HuH-7 (cell line): ENCODE measurements around the gene IL15.
"Not testable (repeated sequence)": the region's sequence is repeated elsewhere in the genome, so short reads cannot be mapped to it uniquely, and the experiment has no call there.

Experiments
- DNase-seq: peaks from one replicate; pipeline ENCODE4 v3.0.0; 2011; ENCODE audit warnings: low spot score

IL15 gene, protein sequence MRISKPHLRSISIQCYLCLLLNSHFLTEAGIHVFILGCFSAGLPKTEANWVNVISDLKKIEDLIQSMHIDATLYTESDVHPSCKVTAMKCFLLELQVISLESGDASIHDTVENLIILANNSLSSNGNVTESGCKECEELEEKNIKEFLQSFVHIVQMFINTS

GRCh38 chr4:141636082-141636770, at the start of gene IL15:
Gene IL15, plus strand, starts transcription at chr4:141636583. Its CDS starts 82,882 bp downstream, at chr4:141719465.
- peak; percentile 84 for DNase-seq

DNA sequence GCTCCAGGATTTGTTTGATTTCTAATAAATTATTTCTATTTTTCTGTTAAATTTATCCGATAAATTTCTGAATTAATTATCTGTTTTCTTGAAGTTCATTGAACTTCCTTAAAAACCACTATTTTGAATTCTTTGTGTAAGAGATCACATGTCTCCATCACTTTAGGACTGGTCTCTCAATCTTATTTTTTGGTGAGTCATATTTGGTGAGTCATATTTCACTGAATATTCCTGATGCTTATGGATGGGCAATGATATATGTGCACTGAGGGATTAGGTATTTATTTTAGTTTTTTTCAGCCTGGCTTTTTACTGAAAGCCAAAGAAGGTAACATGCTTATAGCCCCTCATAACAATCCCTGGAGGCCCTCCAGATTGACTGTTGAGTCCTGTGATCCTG, 48.5 kb upstream of the IL15 start:
- DNase-seq, result no peak

DNA sequence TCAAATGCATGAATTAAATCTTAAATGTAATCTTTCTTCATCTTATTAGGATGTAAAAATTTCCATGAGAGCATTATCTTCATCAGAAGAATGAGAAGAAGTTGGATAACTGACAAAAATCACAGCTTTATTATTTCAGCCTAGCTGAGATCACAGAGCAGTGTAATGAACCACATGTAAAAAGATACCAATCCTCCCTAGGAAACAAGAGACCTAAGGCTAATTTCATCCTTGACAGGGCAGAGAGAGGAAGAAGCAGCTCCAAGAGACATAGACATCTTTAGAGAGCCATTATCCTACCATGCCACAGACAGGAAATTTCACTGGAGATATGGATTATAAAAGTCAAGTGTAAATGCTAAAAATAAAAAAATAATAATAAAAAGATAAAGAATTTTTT, 40.9 kb upstream of the IL15 start:
- DNase-seq, result no peak

DNA sequence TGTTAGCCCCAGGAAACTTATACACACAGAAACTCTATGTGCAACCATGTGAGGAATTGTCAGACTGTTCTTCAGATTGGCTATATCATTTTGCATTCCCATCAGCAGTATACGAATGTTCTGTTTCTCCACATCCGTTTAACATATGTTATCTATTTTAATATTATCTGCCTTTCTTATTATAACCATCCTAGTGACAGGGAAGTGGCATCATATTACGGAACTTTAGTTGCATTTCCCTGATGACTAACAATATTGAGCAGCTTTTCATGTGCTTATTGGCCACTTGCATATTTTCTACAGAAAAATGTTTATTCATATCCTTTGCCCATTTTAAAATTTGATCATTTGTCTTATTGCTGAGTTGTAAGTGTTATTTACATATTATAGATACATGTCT, 36.5 kb upstream of the IL15 start:
- DNase-seq, result no peak

DNA sequence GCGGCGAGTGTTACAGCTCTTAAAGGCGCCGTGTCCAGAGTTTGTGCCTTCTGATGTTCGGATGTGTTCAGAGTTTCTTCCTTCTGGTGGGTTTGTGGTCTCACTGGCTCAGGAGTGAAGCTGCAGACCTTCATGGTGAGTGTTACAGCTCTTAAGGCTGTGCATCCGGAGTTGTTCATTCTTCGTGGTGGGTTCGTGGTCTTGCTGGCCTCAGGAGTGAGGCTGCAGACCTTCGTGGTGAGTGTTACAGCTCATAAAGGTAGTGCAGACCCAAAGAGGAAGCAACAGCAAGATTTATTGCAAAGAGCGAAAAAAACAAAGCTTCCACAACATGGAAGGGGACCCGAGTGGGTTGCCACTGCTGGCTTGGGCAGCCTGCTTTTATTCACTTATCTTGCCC, 31.7 kb upstream of the IL15 start:
- DNase-seq, result not testable (repeated sequence)

DNA sequence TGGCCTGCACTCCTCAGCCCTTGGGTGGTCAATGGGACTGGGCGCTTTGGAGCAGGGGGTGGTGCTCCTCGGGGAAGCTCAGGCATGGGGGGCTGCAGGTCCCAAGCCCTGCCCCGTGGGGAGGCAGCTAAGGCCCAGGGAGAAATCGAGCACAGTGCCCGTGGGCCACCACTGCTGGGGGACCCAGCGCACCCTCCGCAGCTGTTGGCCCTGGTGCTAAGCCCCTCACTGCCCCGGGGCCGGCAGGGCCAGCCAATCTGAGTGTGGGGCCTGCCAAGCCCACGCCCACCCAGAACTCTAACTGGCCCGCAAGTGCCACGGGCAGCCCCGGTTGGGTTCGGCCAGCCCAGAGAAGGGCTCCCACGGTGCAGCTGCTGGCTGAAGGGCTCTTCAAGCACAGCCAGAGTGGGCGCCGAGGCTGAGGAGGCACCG, 30.9 kb upstream of the IL15 start:
- DNase-seq, result no peak

DNA sequence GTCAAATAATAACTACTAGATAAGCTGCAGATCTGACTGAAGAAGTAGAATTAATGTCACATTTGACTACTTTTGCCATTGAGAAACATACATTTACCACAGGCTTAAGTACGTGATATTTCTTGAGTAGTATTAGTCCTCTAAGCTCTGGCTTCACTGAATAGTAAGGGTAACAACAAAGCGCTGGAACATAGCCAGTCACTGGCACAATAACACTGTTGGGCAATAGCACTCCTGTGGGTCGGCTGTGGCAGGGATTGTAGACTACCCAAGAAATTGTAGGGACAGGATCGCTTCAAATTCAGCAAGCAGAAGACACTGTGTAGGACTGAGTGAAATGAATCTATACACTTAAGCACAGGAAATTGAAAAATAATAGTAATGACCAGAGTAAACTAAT, 27.1 kb upstream of the IL15 start:
- DNase-seq, result no peak

- no peak for DNase-seq
Measured at GRCh38 chr4:141610365-141610764, 26.0 kb upstream of the IL15 start.

GRCh38 chr4:141614878-141615586, 21.4 kb upstream of the IL15 start:
- DNase-seq, result no peak

DNA sequence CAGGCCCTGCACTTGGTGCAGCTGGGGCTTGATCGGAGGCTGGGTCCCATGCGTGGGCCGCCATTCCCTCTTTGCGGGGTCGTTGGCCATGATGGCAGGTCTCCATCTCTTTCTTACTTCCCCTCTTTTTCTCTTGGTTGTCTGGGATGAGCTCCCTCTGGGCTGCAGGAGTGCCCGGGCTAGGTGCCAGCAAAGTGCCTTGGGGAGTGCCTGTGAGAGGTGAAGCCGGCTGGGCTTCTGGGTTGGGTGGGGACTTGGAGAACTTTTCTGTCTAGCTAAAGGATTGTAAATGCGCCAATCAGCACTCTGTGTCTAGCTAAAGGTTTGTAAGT, 20.8 kb upstream of the IL15 start:
- DNase-seq, result not testable (repeated sequence)

GRCh38 chr4:141620715-141621114, 15.7 kb upstream of the IL15 start:
- DNase-seq, result no peak

DNA sequence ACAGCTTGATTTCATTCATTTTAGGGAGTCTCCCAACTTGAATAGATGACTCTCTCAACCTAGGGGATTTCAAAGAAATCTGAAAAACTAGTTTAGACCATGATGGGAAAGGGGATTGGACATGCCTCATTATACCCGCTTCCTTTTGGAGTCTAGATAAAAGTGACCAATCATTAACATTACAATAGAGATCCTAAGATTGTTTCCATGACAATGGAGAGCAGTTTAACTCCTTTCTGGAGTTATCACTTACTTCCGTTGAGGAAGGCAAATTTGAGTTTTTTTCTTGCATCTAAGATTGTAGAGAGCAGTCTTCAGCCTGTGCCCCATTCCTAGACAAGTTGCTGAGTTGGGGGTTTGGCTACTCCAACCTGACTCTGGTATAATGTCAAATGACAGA, 11.4 kb upstream of the IL15 start:
- DNase-seq, result no peak

- DNase-seq, result no peak
Measured at GRCh38 chr4:141630854-141631253, 5.5 kb upstream of the IL15 start.

- no peak for DNase-seq
Measured at GRCh38 chr4:141635736-141636081, 674 bp upstream of the IL15 start.

- DNase-seq, result peak; percentile 51
Measured at GRCh38 chr4:141636771-141637460, 533 bp downstream of the IL15 start.

GRCh38 chr4:141637565-141637964, 1.2 kb downstream of the IL15 start:
- no peak for DNase-seq

DNA sequence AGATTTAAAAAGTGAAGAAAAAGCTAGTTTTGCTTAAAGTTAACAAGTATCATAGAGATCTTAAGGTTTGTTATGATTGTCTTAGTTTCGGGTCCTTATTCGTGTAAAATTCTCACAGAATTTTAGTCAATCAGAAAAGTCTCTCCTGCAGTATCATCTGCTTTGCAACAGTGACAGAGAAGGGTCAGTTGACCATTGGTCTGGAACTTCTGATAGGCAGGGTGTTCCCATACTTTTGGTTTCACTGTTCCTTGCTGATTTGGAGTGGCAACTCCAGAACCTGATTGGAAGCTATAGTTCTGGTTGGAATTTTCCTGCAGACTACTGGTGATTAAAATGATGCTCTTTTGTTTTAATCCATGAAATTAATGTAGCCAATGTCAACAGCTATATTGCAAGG, 1.8 kb downstream of the IL15 start:
- DNase-seq, result no peak

GRCh38 chr4:141640696-141641095, 4.3 kb downstream of the IL15 start:
- no peak for DNase-seq

DNA sequence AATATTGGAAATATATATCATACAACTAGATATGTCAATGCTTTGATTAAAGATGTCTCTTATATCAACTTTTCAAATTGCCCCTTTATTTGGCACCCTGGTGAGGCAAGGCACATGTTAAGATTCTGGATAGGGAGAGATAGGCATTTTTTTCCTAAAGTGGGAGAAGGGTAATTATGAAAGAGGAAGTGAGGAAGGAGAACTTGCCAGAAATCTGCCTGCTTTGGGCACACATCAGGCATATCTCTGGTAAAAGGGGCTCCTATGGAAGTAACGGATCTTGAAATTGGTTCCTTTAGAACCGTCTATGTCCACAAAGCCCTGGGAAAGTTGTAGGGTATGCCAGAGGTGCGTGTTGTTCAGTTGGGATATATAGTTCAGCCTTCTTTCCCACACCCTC, 5.7 kb downstream of the IL15 start:
- DNase-seq, result no peak

GRCh38 chr4:141642711-141643110, 6.3 kb downstream of the IL15 start:
- no peak for DNase-seq

- DNase-seq, result no peak
Measured at GRCh38 chr4:141643557-141643956, 7.2 kb downstream of the IL15 start.

DNA sequence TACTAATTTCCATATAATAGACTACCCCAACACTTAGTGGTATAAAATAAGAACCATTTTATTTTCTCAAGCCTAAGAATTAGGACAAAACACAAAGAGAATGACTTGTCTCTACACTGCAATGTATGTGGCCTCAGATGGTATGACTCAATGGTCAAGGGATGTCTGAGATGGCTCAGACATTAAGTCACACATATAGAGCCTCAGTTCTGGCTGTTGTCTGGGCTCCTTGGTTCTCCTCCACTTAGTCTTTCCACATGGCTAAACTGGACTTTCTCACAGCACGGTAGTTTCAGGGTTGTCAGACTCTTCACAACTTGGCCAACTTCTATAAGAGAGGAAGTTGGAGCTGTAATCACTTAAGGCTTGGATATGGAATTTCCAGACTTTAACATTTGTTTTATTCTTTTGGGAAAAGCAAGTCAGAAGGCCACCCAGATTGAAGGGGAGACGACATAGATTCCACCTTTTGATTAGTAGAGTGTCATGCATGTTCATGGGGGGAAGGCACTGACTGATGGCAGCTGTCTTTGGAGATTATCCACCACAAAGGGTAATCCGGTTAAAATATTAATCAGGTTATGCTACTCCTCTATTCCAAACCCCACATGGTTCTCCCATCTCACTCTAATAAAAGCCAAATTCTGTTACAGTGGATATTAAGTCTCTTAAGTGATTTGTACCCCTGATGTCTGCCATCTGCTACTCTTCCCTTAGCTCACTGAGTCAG, 9.4 kb downstream of the IL15 start:
- DNase-seq, result no peak
